HG03354 (cell line): ENCODE results near the gene FKBP15.
"Not testable (repeated sequence)": the region's sequence is repeated elsewhere in the genome, so short reads cannot be mapped to it uniquely, and the experiment has no call there.

Experiments used
- ATAC-seq: cut with Tn5 transposase; IDR thresholded peaks from one replicate; pipeline ENCODE4 v1.9.1; 2021; ENCODE audit warnings: mild to moderate bottlenecking; ENCODE audit not compliant: unreplicated experiment, poor library complexity, severe bottlenecking

Gene FKBP15

GRCh38 chr9:113235701-113236255 is 14.7 kb upstream of the FKBP15 start:
- not testable (repeated sequence) for ATAC-seq

- ATAC-seq, result no peak
Measured at GRCh38 chr9:113231701-113232100, 10.6 kb upstream of the FKBP15 start.

GRCh38 chr9:113228130-113228665 is 7.1 kb upstream of the FKBP15 start:
- no peak for ATAC-seq

GRCh38 chr9:113227436-113227835 is 6.4 kb upstream of the FKBP15 start:
- ATAC-seq, result no peak

- no peak for ATAC-seq
Measured at GRCh38 chr9:113223963-113224362, 2.9 kb upstream of the FKBP15 start.

GRCh38 chr9:113222482-113222841 is 1.4 kb upstream of the FKBP15 start:
- ATAC-seq, result no peak

- ATAC-seq, result no peak
Measured at GRCh38 chr9:113221800-113222481, 864 bp upstream of the FKBP15 start.

GRCh38 chr9:113220467-113221002 is 542 bp downstream of the FKBP15 start:
- no peak for ATAC-seq

- peak; percentile 64 for ATAC-seq
Measured at GRCh38 chr9:113219969-113220368, 1.1 kb downstream of the FKBP15 start.

- peak; percentile 47 for ATAC-seq
Measured at GRCh38 chr9:113219186-113219936, 1.7 kb downstream of the FKBP15 start.

GRCh38 chr9:113216406-113216805 is 4.7 kb downstream of the FKBP15 start:
- no peak for ATAC-seq

GRCh38 chr9:113215132-113215531 is 5.9 kb downstream of the FKBP15 start:
- ATAC-seq, result no peak

GRCh38 chr9:113210815-113211214 is 10.3 kb downstream of the FKBP15 start:
- no peak for ATAC-seq

GRCh38 chr9:113205861-113206260 is 15.2 kb downstream of the FKBP15 start:
- no peak for ATAC-seq

- no peak for ATAC-seq
Measured at GRCh38 chr9:113205432-113205831, 15.6 kb downstream of the FKBP15 start.

GRCh38 chr9:113199683-113200329 is 21.3 kb downstream of the FKBP15 start:
- no peak for ATAC-seq

GRCh38 chr9:113192455-113192854 is 28.6 kb downstream of the FKBP15 start:
- ATAC-seq, result no peak

- ATAC-seq, result no peak
Measured at GRCh38 chr9:113187929-113188595, 33.0 kb downstream of the FKBP15 start.

GRCh38 chr9:113186137-113186755 is 34.8 kb downstream of the FKBP15 start:
- no peak for ATAC-seq
